SK-N-MC (cell line): ENCODE measurements around the gene BCL7B.
A peak's percentile ranks its signal among the peaks of the same experiment; 100 is the strongest.
"Not testable (repeated sequence)": the region's sequence is repeated elsewhere in the genome, so short reads cannot be mapped to it uniquely, and the experiment has no call there.

Experiments used
- DNase-seq: peaks from one replicate; pipeline ENCODE4 v3.0.0-alpha.2; 2011; ENCODE audit warnings: low read depth, low spot score
- H3K27ac ChIP-seq: fragments of 200-600 bp; sonication (generic); 2 replicates; pipeline ENCODE4 v1.5.1; 2016; ENCODE audit warnings: mixed run types
- H3K36me3 ChIP-seq: fragments of 200-600 bp; sonication (generic); 2 replicates; pipeline ENCODE4 v1.6.1; 2017; ENCODE audit warnings: antibody characterized with exemption, low read length, mixed read lengths; ENCODE audit not compliant: insufficient read depth
- H3K4me3 ChIP-seq: fragments of 200-600 bp; sonication (generic); 2 replicates; pipeline ENCODE4 v1.5.1; 2016
- H3K9ac ChIP-seq: fragments of 200-600 bp; sonication (generic); 2 replicates; pipeline ENCODE4 v1.8.0; 2017; ENCODE audit warnings: mixed run types, mixed read lengths; ENCODE audit not compliant: insufficient read length
- H3K9me3 ChIP-seq: fragments of 200-600 bp; sonication (generic); 2 replicates; pipeline ENCODE4 v1.6.1; 2017; ENCODE audit warnings: low read depth, mild to moderate bottlenecking, antibody characterized with exemption, low read length, moderate library complexity, mixed read lengths
- EZH2 ChIP-seq: fragments of 200-600 bp; sonication (generic); IDR thresholded peaks from one replicate; pipeline ENCODE4 v1.6.1; 2017; ENCODE audit warnings: antibody characterized with exemption
- FOXP2 ChIP-seq: optimal IDR thresholded peaks from 2 replicates; pipeline ENCODE3; 2011; ENCODE audit warnings: mild to moderate bottlenecking, moderate library complexity; ENCODE audit not compliant: insufficient read depth; ENCODE audit errors: extremely low read length, control extremely low read depth
- POLR2AphosphoS5 ChIP-seq: IDR thresholded peaks from 2 replicates; pipeline ENCODE4 v1.6.1; 2012; ENCODE audit warnings: mild to moderate bottlenecking, low read depth, low read length, borderline replicate concordance

BCL7B gene

GRCh38 chr7:73517241-73517995 lies 40.1 kb downstream of the BCL7B start:
- H3K9ac ChIP-seq, result no peak overlapping the region
- DNase-seq, result no peak
- 0 out of 2 replicates have a peak, but pooled peaks cover 3% of the 10 kb centered on the region for H3K9me3 ChIP-seq
- no peak overlapping the region for H3K4me3 ChIP-seq
- peaks cover 81% of the 10 kb centered on the region for H3K36me3 ChIP-seq
- TF ChIP-seq EZH2 (no peak), FOXP2 (no peak), POLR2AphosphoS5 (no peak)
- no peak overlapping the region for H3K27ac ChIP-seq

GRCh38 chr7:73515178-73515577 lies 42.3 kb downstream of the BCL7B start:
- no peak overlapping the region for H3K4me3 ChIP-seq
- no peak overlapping the region for H3K9ac ChIP-seq
- no peak for TF ChIP-seq EZH2
- TF ChIP-seq FOXP2, result no peak
- no peak overlapping the region for H3K27ac ChIP-seq
- DNase-seq, result no peak
- H3K9me3 ChIP-seq, result 0 out of 2 replicates have a peak, but pooled peaks cover 3% of the 10 kb centered on the region
- peaks cover 93% of the 10 kb centered on the region for H3K36me3 ChIP-seq

- TF ChIP-seq POLR2AphosphoS5 (no peak), FOXP2 (no peak), EZH2 (no peak)
These were observed 45.3 kb downstream of the BCL7B start for GRCh38 chr7:73512018-73512780.

DNA sequence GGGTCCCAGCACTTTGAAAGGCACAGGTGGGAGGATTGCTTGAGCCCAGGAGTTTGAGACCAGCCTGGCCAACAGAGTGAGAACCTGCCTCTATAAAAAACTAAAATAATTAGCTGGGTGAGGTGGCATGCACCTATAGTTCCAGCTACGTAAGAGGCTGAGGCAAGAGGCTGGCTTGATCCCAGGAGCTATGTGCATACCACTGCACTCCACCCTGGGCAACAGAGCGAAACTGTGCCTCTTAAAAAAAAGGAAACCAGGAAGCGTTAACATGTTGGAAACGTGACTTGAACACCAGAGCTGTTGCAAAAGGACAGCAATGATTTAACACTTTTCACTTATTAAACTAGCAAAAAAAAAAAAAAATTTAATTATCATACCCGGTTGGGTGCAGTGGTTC lies 48.0 kb downstream of the BCL7B start:
- H3K27ac ChIP-seq, result no peak overlapping the region
- no peak overlapping the region for H3K9ac ChIP-seq
- peaks cover 93% of the 10 kb centered on the region for H3K36me3 ChIP-seq
- DNase-seq, result no peak
- no peak for TF ChIP-seq EZH2
- TF ChIP-seq FOXP2, result no peak
- no peak for TF ChIP-seq POLR2AphosphoS5
- H3K4me3 ChIP-seq, result no peak overlapping the region
- no peaks in the 10 kb centered on the region for H3K9me3 ChIP-seq

More at GRCh38 chr7:73512018-73512780, 45.3 kb downstream of the BCL7B start:
- Histone ChIP-seq H3K9me3 (no peaks in the 10 kb centered on the region), H3K4me3 (no peak overlapping the region), H3K27ac (0 out of 2 replicates have a peak overlapping the region, but pooled peaks have one; percentile 7), H3K36me3 (peaks cover 96% of the 10 kb centered on the region), H3K9ac (no peak overlapping the region)
- DNase-seq, result no peak

GRCh38 chr7:73507556-73507955 lies 49.9 kb downstream of the BCL7B start:
- Histone ChIP-seq H3K27ac (no peak overlapping the region), H3K9ac (no peak overlapping the region), H3K36me3 (peaks cover 93% of the 10 kb centered on the region), H3K4me3 (no peak overlapping the region), H3K9me3 (no peaks in the 10 kb centered on the region)
- no peak for DNase-seq
- TF ChIP-seq POLR2AphosphoS5 (no peak), EZH2 (no peak), FOXP2 (no peak)

DNA sequence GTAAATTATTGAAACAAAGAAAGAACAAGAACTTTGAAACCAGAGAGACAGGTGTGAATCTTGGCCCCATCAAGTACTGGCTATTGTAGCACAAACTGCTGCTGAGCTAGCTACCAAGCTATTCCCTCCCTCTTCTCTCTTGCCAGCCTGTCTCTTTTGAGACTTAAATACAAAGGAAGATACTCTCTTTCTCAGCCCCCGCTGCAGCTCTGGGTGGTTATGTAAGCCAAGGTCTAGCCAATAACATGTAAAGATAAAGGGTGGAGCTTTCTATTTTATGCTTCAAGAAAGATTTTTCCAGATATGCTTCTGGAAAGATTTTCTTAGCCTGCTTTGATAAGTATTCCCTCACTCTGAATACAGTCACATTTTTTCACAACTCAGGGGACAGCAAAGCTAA lies 52.6 kb downstream of the BCL7B start:
- DNase-seq, result no peak
- H3K36me3 ChIP-seq, result peaks cover 93% of the 10 kb centered on the region
- no peak overlapping the region for H3K9ac ChIP-seq
- TF ChIP-seq EZH2, result no peak
- TF ChIP-seq FOXP2, result no peak
- TF ChIP-seq POLR2AphosphoS5, result no peak
- H3K4me3 ChIP-seq, result no peak overlapping the region
- no peak overlapping the region for H3K27ac ChIP-seq
- no peaks in the 10 kb centered on the region for H3K9me3 ChIP-seq

DNA sequence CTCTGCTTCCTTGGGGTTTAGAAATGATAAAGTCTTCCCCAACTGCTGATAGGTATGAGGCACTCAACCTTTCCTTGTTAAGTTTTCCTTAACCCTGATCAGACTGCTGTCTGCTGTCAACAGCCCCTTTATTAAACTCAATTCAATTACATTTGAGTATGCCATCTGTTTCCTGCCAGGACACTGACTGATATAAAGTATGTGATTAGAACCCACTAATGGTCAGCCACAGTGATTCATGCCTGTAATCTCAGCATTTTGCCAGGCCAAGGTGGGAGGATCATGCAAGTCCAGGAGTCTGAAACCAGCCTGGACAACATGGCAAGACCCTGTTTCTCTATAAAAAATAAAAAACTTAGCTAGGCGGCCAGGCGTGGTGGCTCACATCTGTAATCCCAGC lies 53.5 kb downstream of the BCL7B start:
- no peak overlapping the region for H3K9ac ChIP-seq
- H3K36me3 ChIP-seq, result peaks cover 93% of the 10 kb centered on the region
- no peak overlapping the region for H3K4me3 ChIP-seq
- no peak for DNase-seq
- H3K27ac ChIP-seq, result no peak overlapping the region
- TF ChIP-seq POLR2AphosphoS5 (no peak), FOXP2 (no peak), EZH2 (no peak)
- H3K9me3 ChIP-seq, result no peaks in the 10 kb centered on the region

GRCh38 chr7:73503229-73503628 lies 54.3 kb downstream of the BCL7B start:
- Histone ChIP-seq H3K4me3 (no peak overlapping the region), H3K27ac (no peak overlapping the region), H3K9ac (no peak overlapping the region), H3K36me3 (peaks cover 94% of the 10 kb centered on the region), H3K9me3 (no peaks in the 10 kb centered on the region)
- TF ChIP-seq EZH2, result no peak
- TF ChIP-seq POLR2AphosphoS5, result no peak
- no peak for TF ChIP-seq FOXP2
- DNase-seq, result no peak

DNA sequence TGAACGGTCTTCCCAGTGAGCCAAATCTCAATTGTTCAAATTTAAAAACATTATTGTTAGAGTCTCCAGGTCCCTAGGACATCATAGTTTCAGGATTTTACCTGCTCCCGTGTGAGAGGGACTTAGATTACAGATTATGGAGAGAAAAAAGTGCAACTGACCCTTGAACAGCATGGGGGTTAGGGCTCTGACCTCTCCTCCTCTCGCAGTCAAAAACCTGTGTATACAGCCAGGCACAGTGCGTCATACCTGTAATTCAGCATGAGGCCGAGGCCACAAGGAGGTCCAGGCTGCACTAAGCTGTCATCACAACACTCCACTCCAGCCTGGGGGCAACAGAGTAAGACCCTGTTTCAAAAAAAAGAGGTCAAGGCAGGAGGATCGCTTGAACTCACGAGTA lies 60.9 kb downstream of the BCL7B start:
- no peak for TF ChIP-seq FOXP2
- no peak for TF ChIP-seq EZH2
- no peak for TF ChIP-seq POLR2AphosphoS5
- no peak for DNase-seq
- no peak overlapping the region for H3K4me3 ChIP-seq
- no peak overlapping the region for H3K27ac ChIP-seq
- no peaks in the 10 kb centered on the region for H3K9me3 ChIP-seq
- H3K9ac ChIP-seq, result no peak overlapping the region
- H3K36me3 ChIP-seq, result peaks cover 96% of the 10 kb centered on the region

DNA sequence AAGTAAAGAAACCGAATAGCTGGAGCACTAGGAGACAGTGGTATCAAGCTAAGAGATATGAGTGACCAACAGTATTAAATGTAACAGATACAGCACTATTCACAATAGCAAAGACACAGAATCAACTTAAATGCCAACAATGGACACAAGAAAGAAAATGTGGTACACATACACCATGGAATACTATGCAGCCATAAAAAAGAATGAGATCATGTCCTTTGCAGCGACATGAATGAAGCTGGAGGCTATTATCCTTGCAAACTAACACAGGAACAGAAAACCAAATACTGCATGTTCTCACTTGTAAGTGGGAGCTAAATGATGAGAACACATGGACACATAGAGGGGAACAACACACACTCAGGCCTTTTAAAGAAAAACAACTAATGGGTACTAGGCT lies 62.0 kb downstream of the BCL7B start:
- not testable (repeated sequence) for H3K27ac ChIP-seq, H3K4me3 ChIP-seq, H3K9me3 ChIP-seq, DNase-seq, H3K9ac ChIP-seq
- peaks cover 94% of the 10 kb centered on the region for H3K36me3 ChIP-seq
